Endothelial cell of umbilical vein (primary cell): Measurements from ENCODE around the gene NTMT1. TPM values are rescaled to one million over a fixed set of nuclear protein-coding genes. Genes with fewer than 3 reads are reported as not detected.
A peak's percentile ranks its signal among the peaks of the same experiment; 100 is the strongest.

Experiments
- BruUV-seq: library from RNA; stranded (reverse); fragments of 400-500 nt; replicated peaks from 2 replicates; lab custom pipeline; 2021; lab: Mats Ljungman, UMichigan
- CTCF ChIA-PET: fragments of 300-600, 350-600 bp; sonication (Branson Sonifier 250); formaldehyde crosslinking; loops from one replicate; lab custom pipeline; 2021; ENCODE audit warnings: antibody characterized with exemption, inconsistent platforms; lab: Charles Lee
- POLR2A ChIA-PET: fragments of 300-600, 350-600 bp; sonication (Branson Sonifier 250); formaldehyde crosslinking; loops from one replicate; lab custom pipeline; 2021; ENCODE audit warnings: antibody characterized with exemption, inconsistent platforms; lab: Charles Lee
- DNase-seq: peaks from one replicate; pipeline ENCODE4 v3.0.0-alpha.2; 2011; ENCODE audit warnings: low read depth, low spot score
- FAIRE-seq: peaks from 2 replicates; lab custom pipeline; 2011; peaks lifted over from hg19 to GRCh38; lab: Jason Lieb, UNC
- H2AFZ ChIP-seq: 2 replicates; pipeline ENCODE4 v1.6.0; 2012; ENCODE audit warnings: low read depth, low read length, control low read depth, inconsistent platforms
- H3K27ac ChIP-seq: 2 replicates; pipeline ENCODE4 v1.5.1; 2011; ENCODE audit warnings: low read depth, mild to moderate bottlenecking, control low read depth, low read length, moderate library complexity; ENCODE audit not compliant: insufficient read depth
- H3K27me3 ChIP-seq, 2 experiments: 2 replicates each; pipeline versions ENCODE4 v1.6.0 to v1.6.1; 2011; ENCODE audit warnings: low read length in 2 of 2, mixed read lengths in 1 of 2; ENCODE audit not compliant: control insufficient read depth in 2 of 2, insufficient read depth in 2 of 2
- H3K36me3 ChIP-seq, 2 experiments: 2 replicates in 1 of 2; 3 replicates in 1 of 2; pipeline ENCODE4 v1.5.1; 2011; ENCODE audit warnings: low read length in 2 of 2, mild to moderate bottlenecking in 1 of 2, moderate library complexity in 1 of 2; ENCODE audit not compliant: control insufficient read depth in 2 of 2, insufficient read depth in 2 of 2; ENCODE audit errors: extremely low read depth in 1 of 2
- H3K4me1 ChIP-seq: 3 replicates; pipeline ENCODE4 v1.5.1; 2011; ENCODE audit warnings: mild to moderate bottlenecking, low read length; ENCODE audit not compliant: control insufficient read depth, insufficient read depth; ENCODE audit errors: extremely low read depth
- H3K4me2 ChIP-seq: 2 replicates; pipeline ENCODE4 v1.6.1; 2011; ENCODE audit warnings: low read length, control low read depth, mixed read lengths; ENCODE audit not compliant: insufficient read depth
- H3K4me3 ChIP-seq, 3 experiments: fragments of 200-600 bp in 1 of 3; sonication (generic), shearing (Covaris generic) in 1 of 3; replicated peaks in 1 of 3; 2 replicates each; pipeline ENCODE4 v1.5.1; 2011 to 2016; ENCODE audit warnings: control low read depth in 3 of 3, low read length in 3 of 3, mild to moderate bottlenecking in 2 of 3, inconsistent platforms in 1 of 3, low read depth in 1 of 3, moderate library complexity in 1 of 3; ENCODE audit not compliant: insufficient read depth in 1 of 3
- H3K79me2 ChIP-seq: 2 replicates; pipeline ENCODE4 v1.6.0; 2012; ENCODE audit warnings: low read length, inconsistent platforms; ENCODE audit not compliant: control insufficient read depth, insufficient read depth
- H3K9ac ChIP-seq: replicated peaks from 2 replicates; pipeline ENCODE3; 2011; ENCODE audit warnings: low read length, control low read depth; ENCODE audit not compliant: insufficient read depth; ENCODE audit errors: extremely low read depth
- H3K9me1 ChIP-seq: replicated peaks from 3 replicates; pipeline ENCODE4 v1.6.0; 2011; ENCODE audit warnings: mild to moderate bottlenecking, low read length; ENCODE audit not compliant: control insufficient read depth, insufficient read depth; ENCODE audit errors: extremely low read depth
- H3K9me3 ChIP-seq: replicated peaks from 2 replicates; pipeline ENCODE4 v1.5.1; 2012; ENCODE audit warnings: low read length, inconsistent platforms; ENCODE audit not compliant: control insufficient read depth, insufficient read depth
- H4K20me1 ChIP-seq: replicated peaks from 2 replicates; pipeline ENCODE3; 2011; ENCODE audit warnings: mild to moderate bottlenecking, low read length; ENCODE audit not compliant: control insufficient read depth, insufficient read depth; ENCODE audit errors: extremely low read depth
- EZH2 ChIP-seq: IDR thresholded peaks from 2 replicates; pipeline ENCODE4 v1.6.1; 2012; ENCODE audit warnings: borderline replicate concordance, low read depth, mild to moderate bottlenecking, moderate library complexity, low read length, inconsistent platforms; ENCODE audit not compliant: severe bottlenecking
- FOS ChIP-seq: IDR thresholded peaks from 2 replicates; pipeline ENCODE4 v1.6.1; 2011; ENCODE audit warnings: mild to moderate bottlenecking, low read length, moderate library complexity, borderline replicate concordance; ENCODE audit not compliant: insufficient read depth
- GATA2 ChIP-seq: IDR thresholded peaks from 2 replicates; pipeline ENCODE4 v1.7.0; 2011; ENCODE audit warnings: low read depth, mild to moderate bottlenecking, moderate library complexity, mixed read lengths, low read length; ENCODE audit not compliant: insufficient read length, insufficient read depth
- JUN ChIP-seq: IDR thresholded peaks from 2 replicates; pipeline ENCODE4 v1.6.1; 2011; ENCODE audit warnings: borderline replicate concordance, low read depth; ENCODE audit not compliant: insufficient read length, insufficient read depth
- MYC ChIP-seq: IDR thresholded peaks from one replicate; pipeline ENCODE4 v1.6.1; 2011; ENCODE audit warnings: mild to moderate bottlenecking, low read depth, low read length
- POLR2A ChIP-seq: IDR thresholded peaks from 2 replicates; pipeline ENCODE4 v1.6.1; 2012; ENCODE audit warnings: low read depth, mild to moderate bottlenecking, control low read depth, low read length
- POLR2AphosphoS5 ChIP-seq: IDR thresholded peaks from 2 replicates; pipeline ENCODE4 v1.6.1; 2012; ENCODE audit warnings: low read depth, mild to moderate bottlenecking, control low read depth, low read length, moderate library complexity; ENCODE audit not compliant: insufficient read depth
- dilution Hi-C: fragments of 300-500 bp; cut with MboI; formaldehyde crosslinking; loops from one replicate; pipeline ENCODE4 v1.15.0; 2019; ENCODE audit warnings: low sequenced_read_pairs; ENCODE audit not compliant: extremely low pct_ligation_motif_present
- intact Hi-C: fragments of 100-400 bp; cut with micrococcal nuclease; formaldehyde crosslinking; loops from one replicate; pipeline ENCODE4 v1.10.0; 2022
- polyA plus RNA-seq, 4 experiments: library from polyadenylated mRNA; depleted of rRNA in 3 of 4; stranded (reverse) in 3 of 4; unstranded in 1 of 4; fragments of >200 nt; gene quantifications; 2 replicates each; pipeline versions ENCODE4 v1.2.1 to v1.2.3, GENCODE V29; 2011 to 2012; ENCODE audit warnings: missing spikeins in 1 of 4
- total RNA-seq: library from RNA; stranded (reverse); gene quantifications from 2 replicates; pipeline ENCODE4 v1.2.3, GENCODE V29; 2021
- TF ChIP-seq, protein P1 (sequence below), 2 donors: IDR thresholded peaks; 1 replicate in 1 of 2; 2 replicates in 1 of 2; pipeline ENCODE4 v1.5.1; 2011; ENCODE audit warnings: low read length in 2 of 2, mild to moderate bottlenecking in 2 of 2, moderate library complexity in 2 of 2, control low read depth in 1 of 2, inconsistent platforms in 1 of 2, low read depth in 1 of 2; ENCODE audit not compliant: insufficient read depth in 1 of 2; ENCODE audit errors: extremely low read depth in 1 of 2
- TF ChIP-seq, protein P2 (sequence below): IDR thresholded peaks from 2 replicates; pipeline ENCODE4 v1.6.1; 2011; ENCODE audit not compliant: insufficient read depth, insufficient read length

The NTMT1 gene
- total and polyA plus RNA-seq, 2 donors (not counting 3 experiments of a cell fraction or from before 2014, with no cell fraction given): 47.6 to 58.3 TPM

DNA sequence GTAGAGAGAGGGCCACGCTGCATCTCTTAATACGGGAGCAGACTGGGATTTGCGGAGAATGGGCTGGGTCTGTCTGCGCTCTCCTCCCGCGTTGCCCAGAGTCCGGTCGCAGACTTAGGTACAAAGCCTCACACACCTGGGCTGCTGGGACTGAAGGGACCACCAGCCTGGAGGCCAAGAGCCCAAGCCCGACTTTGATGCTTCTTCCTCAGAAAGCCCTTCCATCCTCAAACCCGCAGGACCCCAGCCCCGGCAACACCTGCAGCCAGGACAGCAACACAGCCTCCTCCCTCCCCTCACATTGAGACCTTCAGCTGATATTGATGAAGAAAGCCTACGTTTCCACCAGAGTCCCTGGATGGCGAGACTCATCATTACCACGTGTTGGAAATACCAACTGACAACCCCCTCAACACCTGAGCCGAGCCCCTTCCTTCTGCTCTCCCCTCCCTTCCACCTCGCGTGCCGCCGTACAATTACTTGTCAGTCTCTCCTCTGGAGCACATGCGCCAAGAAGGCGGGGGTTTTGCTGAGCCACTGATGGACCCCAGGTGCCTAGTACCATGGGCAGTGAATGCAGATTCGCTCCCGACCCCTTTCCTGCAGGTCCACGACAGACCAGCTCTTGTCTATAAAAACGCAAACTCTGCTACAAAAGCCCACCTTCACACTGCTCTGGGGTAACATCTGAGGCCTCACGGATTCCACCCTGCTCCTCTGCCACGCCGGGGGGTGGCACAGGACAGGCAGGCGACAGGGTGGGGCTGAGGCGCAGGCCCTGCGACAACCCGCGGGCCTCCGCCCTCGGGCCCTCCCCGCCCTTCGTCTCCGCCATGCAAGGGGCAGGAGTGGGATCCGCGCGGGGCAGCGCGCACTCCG is 15.1 kb downstream of the NTMT1 start:
- peaks cover 24% of the 10 kb centered on the region for H3K79me2 ChIP-seq
- BruUV-seq: no TSS peak
- intact Hi-C loops: no loop called here

More for the DNA sequence above, 15.1 kb downstream of the NTMT1 start:
- DNase-seq: no peak
- peak overlapping the region; percentile 54 for H2AFZ ChIP-seq
- H3K9me1 ChIP-seq: no peaks in the 10 kb centered on the region
- no peaks in the 10 kb centered on the region for H4K20me1 ChIP-seq
- ChIA-PET CTCF (interaction anchor here (0.9 to 4.7 kb wide), 4 partner anchors 16 to 510 kb away, joined by 3 to 27 read pairs (median 7); partner anchors contain the start of gene NTMT1), POLR2A (no interaction called here)
- no peaks in the 10 kb centered on the region for H3K27me3 ChIP-seq
- dilution Hi-C loops: no loop called here
- H3K4me1 ChIP-seq: peaks cover 10% of the 10 kb centered on the region
- TF ChIP-seq JUN (no peak), GATA2 (no peak), POLR2A (no peak), FOS (no peak), EZH2 (no peak), POLR2AphosphoS5 (no peak), MYC (no peak)
- TF ChIP-seq, protein P1, sequence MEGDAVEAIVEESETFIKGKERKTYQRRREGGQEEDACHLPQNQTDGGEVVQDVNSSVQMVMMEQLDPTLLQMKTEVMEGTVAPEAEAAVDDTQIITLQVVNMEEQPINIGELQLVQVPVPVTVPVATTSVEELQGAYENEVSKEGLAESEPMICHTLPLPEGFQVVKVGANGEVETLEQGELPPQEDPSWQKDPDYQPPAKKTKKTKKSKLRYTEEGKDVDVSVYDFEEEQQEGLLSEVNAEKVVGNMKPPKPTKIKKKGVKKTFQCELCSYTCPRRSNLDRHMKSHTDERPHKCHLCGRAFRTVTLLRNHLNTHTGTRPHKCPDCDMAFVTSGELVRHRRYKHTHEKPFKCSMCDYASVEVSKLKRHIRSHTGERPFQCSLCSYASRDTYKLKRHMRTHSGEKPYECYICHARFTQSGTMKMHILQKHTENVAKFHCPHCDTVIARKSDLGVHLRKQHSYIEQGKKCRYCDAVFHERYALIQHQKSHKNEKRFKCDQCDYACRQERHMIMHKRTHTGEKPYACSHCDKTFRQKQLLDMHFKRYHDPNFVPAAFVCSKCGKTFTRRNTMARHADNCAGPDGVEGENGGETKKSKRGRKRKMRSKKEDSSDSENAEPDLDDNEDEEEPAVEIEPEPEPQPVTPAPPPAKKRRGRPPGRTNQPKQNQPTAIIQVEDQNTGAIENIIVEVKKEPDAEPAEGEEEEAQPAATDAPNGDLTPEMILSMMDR (IDR thresholded peaks at IDR 0.05; ENCODE audit: extremely low read depth in 1 of 2, insufficient read depth in 1 of 2, low read depth in 1 of 2, low read length in 2 of 2): no peak
- TF ChIP-seq, protein P2, sequence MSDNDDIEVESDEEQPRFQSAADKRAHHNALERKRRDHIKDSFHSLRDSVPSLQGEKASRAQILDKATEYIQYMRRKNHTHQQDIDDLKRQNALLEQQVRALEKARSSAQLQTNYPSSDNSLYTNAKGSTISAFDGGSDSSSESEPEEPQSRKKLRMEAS: no peak
- H3K4me3 ChIP-seq: peak overlapping the region; percentile 77 to 97 (median 83)
- H3K4me2 ChIP-seq: peak overlapping the region; percentile 76
- H3K27ac ChIP-seq: peak overlapping the region; percentile 48
- no peaks in the 10 kb centered on the region for H3K9me3 ChIP-seq
- peaks cover 5 to 25% of the 10 kb centered on the region in 2 experiments for H3K36me3 ChIP-seq
- FAIRE-seq: no peak
- peak overlapping the region; percentile 87 for H3K9ac ChIP-seq
